WI38 (cell line): ENCODE results near the gene RETREG1.

ENCODE experiments used
- H3K4me3 ChIP-seq: 2 replicates; pipeline ENCODE4 v1.5.1; 2011; ENCODE audit warnings: low read depth, mild to moderate bottlenecking, control low read depth, low read length
- CTCF ChIP-seq: IDR thresholded peaks from 2 replicates; pipeline ENCODE4 v1.5.1; 2012; ENCODE audit warnings: low read depth, mild to moderate bottlenecking, control low read depth, low read length

Gene RETREG1

DNA sequence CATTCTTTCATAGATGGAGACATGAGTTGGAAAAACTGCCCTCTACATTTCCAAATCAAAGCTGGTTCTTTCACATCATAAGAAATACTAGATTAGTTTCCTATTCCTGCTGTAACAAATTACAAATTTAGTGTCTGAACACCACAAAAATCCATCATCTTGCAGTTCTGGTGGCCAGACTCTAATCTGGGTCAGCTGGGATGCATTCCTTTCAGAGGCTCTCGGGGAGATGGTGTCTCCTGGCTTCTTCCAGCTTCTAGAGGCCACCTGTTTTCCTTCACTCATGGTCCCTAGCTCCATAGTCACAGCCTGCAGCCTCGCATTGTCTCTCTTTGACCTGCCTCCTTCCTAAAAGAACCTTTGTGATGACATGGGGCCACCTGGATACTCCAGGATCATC is 65.2 kb downstream of the RETREG1 start:
- H3K4me3 ChIP-seq, result no peak overlapping the region
- no peak for TF ChIP-seq CTCF

- no peak overlapping the region for H3K4me3 ChIP-seq
Measured at GRCh38 chr5:16550316-16550952, 66.4 kb downstream of the RETREG1 start.

GRCh38 chr5:16549491-16550206 is 67.1 kb downstream of the RETREG1 start:
- no peak for TF ChIP-seq CTCF
- no peak overlapping the region for H3K4me3 ChIP-seq

More at GRCh38 chr5:16550316-16550952, 66.4 kb downstream of the RETREG1 start:
- TF ChIP-seq CTCF, result peak; percentile 70

- H3K4me3 ChIP-seq, result no peak overlapping the region
- TF ChIP-seq CTCF, result no peak
Measured at GRCh38 chr5:16548812-16549211, 68.0 kb downstream of the RETREG1 start.

DNA sequence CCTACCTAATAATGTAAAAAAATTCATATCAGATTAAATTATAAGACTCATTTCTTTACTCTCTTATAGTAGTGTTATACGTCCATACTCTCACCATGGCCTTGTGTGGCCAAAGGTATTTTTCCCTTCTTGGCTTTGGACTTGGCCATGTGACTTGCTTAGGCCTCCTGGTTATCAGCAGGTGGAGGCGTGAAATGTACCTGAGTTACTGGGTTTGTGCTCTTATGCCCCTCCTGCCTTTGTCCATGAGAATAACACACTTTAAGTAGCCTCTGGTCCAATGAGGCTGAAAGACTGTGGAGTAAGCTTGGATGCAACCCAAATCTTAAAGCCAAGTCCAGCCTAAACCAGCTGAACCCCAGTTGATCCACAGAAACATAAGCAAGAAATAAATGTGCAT is 68.7 kb downstream of the RETREG1 start:
- no peak for TF ChIP-seq CTCF

DNA sequence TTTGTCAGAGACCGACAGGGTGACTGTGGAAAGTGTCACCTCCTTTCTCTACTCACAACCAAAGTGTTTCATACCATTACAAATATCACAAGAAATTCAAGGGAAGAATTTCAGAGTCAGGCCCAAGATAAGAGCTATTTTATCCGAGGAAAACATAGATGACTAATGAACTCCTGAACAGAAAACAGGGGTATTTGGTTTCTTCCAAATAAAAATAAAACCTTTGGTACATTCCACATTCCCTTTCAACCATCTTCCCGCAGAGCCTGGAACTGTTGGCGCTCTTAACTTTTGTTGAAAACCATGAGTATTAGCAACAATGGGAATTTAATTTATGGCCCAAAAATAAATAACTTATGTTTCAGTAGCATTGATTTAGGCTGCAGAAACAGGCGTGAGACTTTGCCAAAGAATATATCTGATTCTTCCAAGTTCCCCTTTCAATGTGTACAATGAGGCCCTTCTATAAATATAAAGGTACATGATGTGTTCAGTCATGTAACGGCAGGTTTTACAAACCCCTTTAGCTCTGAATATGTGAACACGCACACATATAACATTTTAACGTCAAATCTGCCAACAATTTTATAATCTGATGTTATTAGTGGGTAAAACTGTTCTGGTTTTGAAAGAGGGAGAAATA is 69.5 kb downstream of the RETREG1 start:
- TF ChIP-seq CTCF, result no peak
- no peak overlapping the region for H3K4me3 ChIP-seq

More for the DNA sequence above, 68.7 kb downstream of the RETREG1 start:
- no peak overlapping the region for H3K4me3 ChIP-seq

- TF ChIP-seq CTCF, result no peak
- H3K4me3 ChIP-seq, result no peak overlapping the region
Measured at GRCh38 chr5:16546732-16547131, 70.1 kb downstream of the RETREG1 start.
